Panc1 (cell line): ENCODE data around the gene APMAP. TPM values are rescaled to one million over a fixed set of nuclear protein-coding genes. Genes with fewer than 3 reads are reported as not detected.
A peak's percentile ranks its signal among the peaks of the same experiment; 100 is the strongest.

Source experiments
- ATAC-seq: fragments of 200-7000 bp; cut with Tn5 transposase; 2 replicates; pipeline ENCODE4 v1.9.1; 2020; ENCODE audit warnings: mild to moderate bottlenecking, moderate library complexity
- BruUV-seq: library from RNA; stranded (reverse); fragments of 400-500 nt; replicated peaks from 2 replicates; lab custom pipeline; 2021; lab: Mats Ljungman, UMichigan
- CTCF ChIA-PET: fragments of 300-600 bp; sonication (Branson Sonifier 250); formaldehyde crosslinking; loops from one replicate; lab custom pipeline; 2022; ENCODE audit warnings: antibody characterized with exemption; lab: Charles Lee
- POLR2A ChIA-PET: fragments of 300-600 bp; sonication (Branson Sonifier 250); formaldehyde crosslinking; loops from one replicate; lab custom pipeline; 2022; ENCODE audit warnings: antibody characterized with exemption; lab: Charles Lee
- DNase-seq: peaks from one replicate; pipeline ENCODE4 v3.0.0-alpha.2; 2010; ENCODE audit warnings: low read depth, low spot score
- H3K27ac ChIP-seq: 2 replicates; pipeline ENCODE4 v1.5.1; 2011; ENCODE audit warnings: mild to moderate bottlenecking, low read length, inconsistent platforms
- H3K27me3 ChIP-seq: fragments of 200-500 bp; sonication (Bioruptor generic); 2 replicates; pipeline ENCODE4 v1.6.0; 2014; ENCODE audit warnings: low read length, inconsistent platforms; ENCODE audit not compliant: control insufficient read depth, insufficient read depth
- H3K36me3 ChIP-seq: fragments of 200-500 bp; sonication (Bioruptor generic); 2 replicates; pipeline ENCODE4 v1.5.1; 2014; ENCODE audit warnings: inconsistent platforms, mild to moderate bottlenecking, low read length, moderate library complexity; ENCODE audit not compliant: control insufficient read depth, insufficient read depth
- H3K4me1 ChIP-seq: 2 replicates; pipeline ENCODE4 v1.5.1; 2011; ENCODE audit warnings: inconsistent platforms, mild to moderate bottlenecking, low read length, moderate library complexity; ENCODE audit not compliant: control insufficient read depth, insufficient read depth
- H3K4me3 ChIP-seq, 2 experiments: 2 replicates each; pipeline ENCODE4 v1.5.1; 2011 to 2012; ENCODE audit warnings: low read depth in 2 of 2, low read length in 2 of 2, mild to moderate bottlenecking in 2 of 2, inconsistent platforms in 1 of 2, moderate library complexity in 1 of 2
- H3K9me3 ChIP-seq: fragments of 200-500 bp; sonication (Bioruptor generic); 2 replicates; pipeline ENCODE4 v1.5.1; 2014; ENCODE audit warnings: low read depth, mild to moderate bottlenecking, inconsistent platforms, low read length, moderate library complexity; ENCODE audit not compliant: control insufficient read depth, insufficient read depth
- POLR2AphosphoS5 ChIP-seq: IDR thresholded peaks from 2 replicates; pipeline ENCODE4 v1.6.1; 2012; ENCODE audit warnings: mild to moderate bottlenecking, low read depth, low read length, moderate library complexity
- REST ChIP-seq, 2 experiments: IDR thresholded peaks; 2 replicates each; pipeline ENCODE4 v1.6.1; 2011 to 2012; ENCODE audit warnings: low read depth in 2 of 2, control low read depth in 1 of 2, low read length in 1 of 2, mild to moderate bottlenecking in 1 of 2, moderate library complexity in 1 of 2; ENCODE audit not compliant: insufficient read depth in 1 of 2
- SIN3A ChIP-seq: IDR thresholded peaks from 2 replicates; pipeline ENCODE4 v1.6.1; 2012; ENCODE audit warnings: low read depth, mild to moderate bottlenecking, low read length, moderate library complexity, borderline replicate concordance; ENCODE audit not compliant: insufficient read depth
- TCF7L2 ChIP-seq: IDR thresholded peaks from 2 replicates; pipeline ENCODE4 v1.6.1; 2011; ENCODE audit warnings: mild to moderate bottlenecking, low read depth, low read length, inconsistent platforms
- in situ Hi-C: cut with HindIII; loops from 2 replicates; pipeline ENCODE4 v1.10.0; 2016; ENCODE audit warnings: low sequenced_read_pairs, low pct_unique_long_range_greater_than_20kb
- intact Hi-C: fragments of 100-400 bp; cut with micrococcal nuclease; formaldehyde crosslinking; loops from one replicate; pipeline ENCODE4 v1.10.0; 2022; ENCODE audit not compliant: unreplicated experiment
- total RNA-seq: library from RNA; stranded (reverse); gene quantifications from one replicate; pipeline ENCODE4 v1.2.1, GENCODE V29; 2021; ENCODE audit not compliant: unreplicated experiment
- TF ChIP-seq, protein P1 (sequence below): fragments of 450-650 bp; IDR thresholded peaks from 2 replicates; pipeline ENCODE4 v1.5.1; 2017; ENCODE audit warnings: mild to moderate bottlenecking

Gene APMAP
- total RNA-seq, 1 experiment from 2014 or later, result 165 TPM

DNA sequence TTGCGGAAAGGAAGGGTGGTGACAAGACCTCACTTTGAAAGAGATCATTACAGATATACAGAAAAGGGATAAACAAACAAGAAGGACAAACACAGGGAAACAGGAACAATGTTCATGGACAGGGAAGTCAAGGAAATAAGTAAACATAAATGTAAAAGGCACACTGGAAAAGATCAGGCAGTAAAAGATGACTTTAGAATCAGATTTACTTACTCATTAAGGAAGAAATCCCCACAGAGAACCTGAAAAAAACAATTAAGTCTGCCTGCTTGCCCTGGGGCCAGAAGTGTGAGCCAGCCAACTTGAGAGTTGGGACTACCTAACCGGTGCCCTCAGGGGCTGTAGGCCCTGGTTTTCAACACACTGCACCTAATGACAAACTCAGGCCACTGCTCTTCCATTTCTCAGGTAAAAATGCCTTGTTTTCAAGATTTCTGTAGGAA, 1.7 kb downstream of the APMAP start:
- ChIA-PET CTCF (no interaction called here), POLR2A (no interaction called here)
- ATAC-seq (no peak), DNase-seq (no peak)
- H3K27ac ChIP-seq, result peak overlapping the region; percentile 99
- H3K27me3 ChIP-seq, result no peaks in the 10 kb centered on the region
- peak overlapping the region; percentile 82 to 87 for H3K4me3 ChIP-seq
- no TSS peak for BruUV-seq
- peaks cover 44% of the 10 kb centered on the region for H3K4me1 ChIP-seq
- H3K36me3 ChIP-seq, result no peaks in the 10 kb centered on the region; the same call in 1 of the 2 replicates
- H3K9me3 ChIP-seq, result no peaks in the 10 kb centered on the region
- TF ChIP-seq TCF7L2, result no peak
- no peak for TF ChIP-seq POLR2AphosphoS5
- no peak for TF ChIP-seq REST (IDR thresholded peaks at IDR 0.05; ENCODE audit: insufficient read depth in 1 of 2, low read depth in 2 of 2, low read length in 1 of 2)
- TF ChIP-seq SIN3A, result no peak
- TF ChIP-seq, protein P1, sequence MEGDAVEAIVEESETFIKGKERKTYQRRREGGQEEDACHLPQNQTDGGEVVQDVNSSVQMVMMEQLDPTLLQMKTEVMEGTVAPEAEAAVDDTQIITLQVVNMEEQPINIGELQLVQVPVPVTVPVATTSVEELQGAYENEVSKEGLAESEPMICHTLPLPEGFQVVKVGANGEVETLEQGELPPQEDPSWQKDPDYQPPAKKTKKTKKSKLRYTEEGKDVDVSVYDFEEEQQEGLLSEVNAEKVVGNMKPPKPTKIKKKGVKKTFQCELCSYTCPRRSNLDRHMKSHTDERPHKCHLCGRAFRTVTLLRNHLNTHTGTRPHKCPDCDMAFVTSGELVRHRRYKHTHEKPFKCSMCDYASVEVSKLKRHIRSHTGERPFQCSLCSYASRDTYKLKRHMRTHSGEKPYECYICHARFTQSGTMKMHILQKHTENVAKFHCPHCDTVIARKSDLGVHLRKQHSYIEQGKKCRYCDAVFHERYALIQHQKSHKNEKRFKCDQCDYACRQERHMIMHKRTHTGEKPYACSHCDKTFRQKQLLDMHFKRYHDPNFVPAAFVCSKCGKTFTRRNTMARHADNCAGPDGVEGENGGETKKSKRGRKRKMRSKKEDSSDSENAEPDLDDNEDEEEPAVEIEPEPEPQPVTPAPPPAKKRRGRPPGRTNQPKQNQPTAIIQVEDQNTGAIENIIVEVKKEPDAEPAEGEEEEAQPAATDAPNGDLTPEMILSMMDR, result no peak
- intact Hi-C loops, result loop anchor here (5.0 to 10.0 kb wide), 3 partner anchors 206 to 406 kb away; partner anchors contain the start of gene ENTPD6
- in situ Hi-C loops, result no loop called here

- Histone ChIP-seq H3K4me3 (no peak overlapping the region), H3K27ac (no peak overlapping the region), H3K4me1 (peaks cover 28% of the 10 kb centered on the region), H3K27me3 (no peaks in the 10 kb centered on the region), H3K9me3 (no peaks in the 10 kb centered on the region), H3K36me3 (no peaks in the 10 kb centered on the region; the same call in 1 of the 2 replicates)
- DNase-seq (no peak), ATAC-seq (no peak)
- ChIA-PET CTCF (no interaction called here), POLR2A (no interaction called here)
- BruUV-seq, result no TSS peak
- intact Hi-C loops, result no loop called here
- no peak for TF ChIP-seq SIN3A
- TF ChIP-seq POLR2AphosphoS5, result no peak
- TF ChIP-seq TCF7L2, result no peak
- TF ChIP-seq, protein P1, result no peak
- no peak for TF ChIP-seq REST (IDR thresholded peaks at IDR 0.05; ENCODE audit: insufficient read depth in 1 of 2, low read depth in 2 of 2, low read length in 1 of 2)
- in situ Hi-C loops, result no loop called here
Measured at GRCh38 chr20:24989162-24989561, 3.4 kb downstream of the APMAP start.
